Prostate gland (tissue), 2 donors: Measurements from ENCODE around the gene DMD.

Experiments used
- POLR2A ChIP-seq: fragments of 450-650 bp; IDR thresholded peaks from one replicate; pipeline ENCODE4 v1.6.1; 2016; ENCODE audit warnings: antibody characterized with exemption, mild to moderate bottlenecking
- POLR2AphosphoS5 ChIP-seq: sonication (generic); formaldehyde crosslinking; IDR thresholded peaks from one replicate; pipeline ENCODE4 v1.6.1; 2017; ENCODE audit warnings: antibody characterized with exemption
- TF ChIP-seq, protein P1 (sequence below), 4 experiments: fragments of 200-600 bp in 2 of 4; fragments of 450-650 bp in 2 of 4; sonication (generic) in 2 of 4; IDR thresholded peaks; 1 replicate in 3 of 4; 2 replicates in 1 of 4; pipeline ENCODE4 v1.5.1; 2016 to 2019; ENCODE audit warnings: antibody characterized with exemption in 4 of 4, mild to moderate bottlenecking in 2 of 4, moderate library complexity in 2 of 4

DNA sequence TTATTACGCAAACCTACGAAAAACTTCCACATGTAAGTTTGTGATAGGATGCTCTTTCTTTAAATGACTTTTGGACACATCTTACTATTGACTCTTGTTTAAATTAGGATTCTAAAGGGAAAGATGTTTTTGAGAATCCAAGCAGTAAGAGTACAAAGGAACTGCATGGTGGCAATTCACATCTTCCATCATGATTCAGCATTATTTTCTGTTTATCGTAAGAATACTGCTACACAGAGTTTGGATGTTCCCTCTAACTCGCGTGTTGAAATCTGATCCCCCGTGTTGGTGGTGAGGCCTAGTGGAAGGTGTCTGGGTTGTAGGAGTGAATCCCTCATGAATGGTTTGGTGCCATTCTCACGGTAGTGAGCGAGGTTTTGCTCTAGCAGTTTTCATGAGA, 1767.7 kb downstream of the DMD start:
- TF ChIP-seq, protein P1, sequence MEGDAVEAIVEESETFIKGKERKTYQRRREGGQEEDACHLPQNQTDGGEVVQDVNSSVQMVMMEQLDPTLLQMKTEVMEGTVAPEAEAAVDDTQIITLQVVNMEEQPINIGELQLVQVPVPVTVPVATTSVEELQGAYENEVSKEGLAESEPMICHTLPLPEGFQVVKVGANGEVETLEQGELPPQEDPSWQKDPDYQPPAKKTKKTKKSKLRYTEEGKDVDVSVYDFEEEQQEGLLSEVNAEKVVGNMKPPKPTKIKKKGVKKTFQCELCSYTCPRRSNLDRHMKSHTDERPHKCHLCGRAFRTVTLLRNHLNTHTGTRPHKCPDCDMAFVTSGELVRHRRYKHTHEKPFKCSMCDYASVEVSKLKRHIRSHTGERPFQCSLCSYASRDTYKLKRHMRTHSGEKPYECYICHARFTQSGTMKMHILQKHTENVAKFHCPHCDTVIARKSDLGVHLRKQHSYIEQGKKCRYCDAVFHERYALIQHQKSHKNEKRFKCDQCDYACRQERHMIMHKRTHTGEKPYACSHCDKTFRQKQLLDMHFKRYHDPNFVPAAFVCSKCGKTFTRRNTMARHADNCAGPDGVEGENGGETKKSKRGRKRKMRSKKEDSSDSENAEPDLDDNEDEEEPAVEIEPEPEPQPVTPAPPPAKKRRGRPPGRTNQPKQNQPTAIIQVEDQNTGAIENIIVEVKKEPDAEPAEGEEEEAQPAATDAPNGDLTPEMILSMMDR (IDR thresholded peaks at IDR 0.05) = no peak
- TF ChIP-seq POLR2AphosphoS5 (no peak), POLR2A (no peak)
